ENCODE measurements around the gene PDE5A. TPM values are rescaled to one million over a fixed set of nuclear protein-coding genes. Genes with fewer than 3 reads are reported as not detected.

The PDE5A gene
- total RNA-seq, 2 donors from 2014 or later = 12.5 to 31.9 TPM

DNA sequence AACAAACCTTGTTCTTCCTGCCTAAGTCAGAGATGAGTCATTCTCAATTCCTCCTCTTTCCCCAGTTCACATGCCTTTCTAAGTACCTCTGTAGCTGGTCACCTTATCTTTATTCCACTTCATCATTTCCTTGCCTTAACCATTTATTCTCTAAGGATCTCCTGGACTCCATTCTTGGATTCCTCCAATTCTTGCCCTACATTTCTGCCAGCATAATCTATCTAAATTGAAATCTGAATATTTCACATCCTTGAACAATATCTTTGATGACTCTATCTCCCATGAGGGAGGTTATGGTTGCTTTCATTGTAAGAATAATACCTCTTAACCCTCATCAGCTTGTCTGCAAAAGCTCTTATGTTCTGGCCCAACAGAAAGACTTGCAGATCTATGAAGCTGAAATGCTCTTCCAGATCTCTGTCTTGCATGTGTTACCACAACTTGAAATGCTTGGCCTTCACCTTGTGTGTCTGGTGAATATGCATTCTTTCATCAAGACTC lies 28.6 kb upstream of the PDE5A start:
- Histone ChIP-seq H3K27ac (no peak overlapping the region), H3K4me1 (no peaks in the 10 kb centered on the region), H3K36me3 (replicated peaks in 1 of 2; ENCODE audit: insufficient read depth in 1 of 2, low read depth in 2 of 2) (no peaks in the 10 kb centered on the region), H3K9me3 (no peaks in the 10 kb centered on the region), H3K4me3 (no peak overlapping the region), H3K27me3 (no peaks in the 10 kb centered on the region)
- ATAC-seq (no peak), DNase-seq (no peak)
- intact Hi-C loops (cut with DNase I) = no loop called here
- TF ChIP-seq, protein P1, sequence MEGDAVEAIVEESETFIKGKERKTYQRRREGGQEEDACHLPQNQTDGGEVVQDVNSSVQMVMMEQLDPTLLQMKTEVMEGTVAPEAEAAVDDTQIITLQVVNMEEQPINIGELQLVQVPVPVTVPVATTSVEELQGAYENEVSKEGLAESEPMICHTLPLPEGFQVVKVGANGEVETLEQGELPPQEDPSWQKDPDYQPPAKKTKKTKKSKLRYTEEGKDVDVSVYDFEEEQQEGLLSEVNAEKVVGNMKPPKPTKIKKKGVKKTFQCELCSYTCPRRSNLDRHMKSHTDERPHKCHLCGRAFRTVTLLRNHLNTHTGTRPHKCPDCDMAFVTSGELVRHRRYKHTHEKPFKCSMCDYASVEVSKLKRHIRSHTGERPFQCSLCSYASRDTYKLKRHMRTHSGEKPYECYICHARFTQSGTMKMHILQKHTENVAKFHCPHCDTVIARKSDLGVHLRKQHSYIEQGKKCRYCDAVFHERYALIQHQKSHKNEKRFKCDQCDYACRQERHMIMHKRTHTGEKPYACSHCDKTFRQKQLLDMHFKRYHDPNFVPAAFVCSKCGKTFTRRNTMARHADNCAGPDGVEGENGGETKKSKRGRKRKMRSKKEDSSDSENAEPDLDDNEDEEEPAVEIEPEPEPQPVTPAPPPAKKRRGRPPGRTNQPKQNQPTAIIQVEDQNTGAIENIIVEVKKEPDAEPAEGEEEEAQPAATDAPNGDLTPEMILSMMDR (IDR thresholded peaks at IDR 0.05) = no peak
- TF ChIP-seq POLR2A (IDR thresholded peaks at IDR 0.05) = no peak

DNA sequence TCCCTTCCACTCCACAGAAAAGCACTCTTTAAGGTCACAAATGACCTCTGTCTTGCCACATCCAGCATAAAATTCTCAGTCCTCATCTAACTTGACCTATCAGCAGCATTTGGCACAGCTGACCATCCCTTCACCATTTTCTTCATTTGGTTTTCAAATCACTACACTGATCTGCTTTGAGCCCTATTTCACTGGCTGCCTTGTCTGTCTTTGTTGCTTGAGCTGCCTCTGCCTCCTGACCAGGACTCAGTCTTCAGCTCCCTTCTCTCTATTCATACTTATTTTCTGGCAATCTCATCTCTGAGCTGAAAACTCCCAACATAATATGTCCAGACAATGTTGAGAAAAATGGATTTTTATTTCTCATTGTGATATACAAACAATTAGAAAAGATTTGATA lies 27.7 kb upstream of the PDE5A start:
- ATAC-seq = no peak
- H3K9me3 ChIP-seq = no peaks in the 10 kb centered on the region
- intact Hi-C loops (cut with DNase I) = no loop called here
- no peaks in the 10 kb centered on the region for H3K27me3 ChIP-seq
- H3K27ac ChIP-seq = no peak overlapping the region
- H3K36me3 ChIP-seq (replicated peaks in 1 of 2; ENCODE audit: insufficient read depth in 1 of 2, low read depth in 2 of 2) = no peaks in the 10 kb centered on the region
- no peak overlapping the region for H3K4me3 ChIP-seq
- no peak for TF ChIP-seq POLR2A (IDR thresholded peaks at IDR 0.05)
- TF ChIP-seq, protein P1 (IDR thresholded peaks at IDR 0.05) = no peak
- DNase-seq = no peak
- H3K4me1 ChIP-seq = no peaks in the 10 kb centered on the region

DNA sequence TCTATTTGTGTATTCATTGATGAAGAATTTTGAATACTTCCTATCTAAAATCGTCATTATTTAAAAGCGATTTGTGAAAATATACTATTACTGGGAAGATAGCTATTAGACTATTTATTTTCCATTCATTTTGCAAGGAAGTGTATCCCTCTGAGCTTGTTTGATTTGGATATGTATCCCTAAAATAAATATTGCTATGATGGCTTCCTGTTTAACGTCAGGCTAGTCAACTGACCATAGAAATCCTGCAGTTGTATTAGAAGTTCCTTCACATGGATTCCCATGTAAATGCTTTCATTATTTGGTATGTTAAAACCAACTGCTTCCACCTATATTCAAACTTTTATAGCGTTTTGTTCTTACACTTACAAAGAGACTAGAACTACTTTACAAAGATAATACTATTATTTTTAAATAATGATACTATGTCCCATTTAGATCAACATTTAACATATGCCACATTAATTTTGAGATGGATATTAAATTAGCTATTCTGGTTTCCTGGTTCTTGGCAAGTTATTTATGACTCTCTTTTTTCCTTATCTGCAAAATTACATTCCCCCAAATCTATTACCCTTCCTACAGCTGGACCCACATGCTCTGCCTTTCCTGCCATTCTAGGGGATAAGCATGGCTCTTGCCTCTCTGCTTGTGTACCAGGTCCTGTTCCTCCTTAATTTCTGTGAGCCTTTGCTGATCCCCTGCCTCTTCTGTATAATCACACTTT lies 26.7 kb upstream of the PDE5A start:
- 57 to 61% methylated on average over 4 of the region's 4 CpGs for WGBS, 2 donors

DNA sequence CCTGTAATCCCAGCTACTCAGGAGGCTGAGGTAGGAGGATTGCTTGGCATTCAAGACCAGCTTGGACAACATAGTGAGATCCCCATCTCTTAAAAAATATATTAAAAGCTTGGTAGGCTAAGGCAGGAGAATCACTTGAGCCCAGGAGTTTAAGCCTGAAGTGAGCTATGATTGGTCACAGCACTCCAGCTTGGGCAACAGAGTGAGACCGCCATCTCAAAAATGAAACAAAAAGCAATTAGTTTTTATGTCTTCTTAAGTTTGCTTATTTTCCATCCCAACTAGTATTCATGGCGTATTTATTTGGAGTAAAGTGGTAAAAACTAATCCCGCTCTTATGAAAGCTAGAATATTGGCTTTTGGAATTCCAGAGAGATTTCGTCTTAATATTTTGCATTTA lies 25.4 kb upstream of the PDE5A start:
- H3K4me1 ChIP-seq = no peaks in the 10 kb centered on the region
- DNase-seq = no peak
- intact Hi-C loops (cut with DNase I) = no loop called here
- 84 to 90% methylated on average over 4 of the region's 4 CpGs for WGBS, 2 donors
- ATAC-seq = no peak
- TF ChIP-seq, protein P1 (IDR thresholded peaks at IDR 0.05) = no peak
- TF ChIP-seq POLR2A (IDR thresholded peaks at IDR 0.05) = no peak
- no peak overlapping the region for H3K4me3 ChIP-seq
- H3K9me3 ChIP-seq = no peaks in the 10 kb centered on the region
- no peaks in the 10 kb centered on the region for H3K36me3 ChIP-seq (replicated peaks in 1 of 2; ENCODE audit: insufficient read depth in 1 of 2, low read depth in 2 of 2)
- H3K27ac ChIP-seq = no peak overlapping the region
- H3K27me3 ChIP-seq = no peaks in the 10 kb centered on the region

More for the DNA sequence above, 26.7 kb upstream of the PDE5A start:
- Histone ChIP-seq H3K36me3 (replicated peaks in 1 of 2; ENCODE audit: insufficient read depth in 1 of 2, low read depth in 2 of 2) (no peaks in the 10 kb centered on the region), H3K27ac (no peak overlapping the region), H3K9me3 (no peaks in the 10 kb centered on the region), H3K27me3 (no peaks in the 10 kb centered on the region), H3K4me1 (no peaks in the 10 kb centered on the region), H3K4me3 (no peak overlapping the region)
- no peak for ATAC-seq
- intact Hi-C loops (cut with DNase I) = no loop called here
- no peak for TF ChIP-seq POLR2A (IDR thresholded peaks at IDR 0.05)
- TF ChIP-seq, protein P1 (IDR thresholded peaks at IDR 0.05) = no peak
- no peak for DNase-seq

DNA sequence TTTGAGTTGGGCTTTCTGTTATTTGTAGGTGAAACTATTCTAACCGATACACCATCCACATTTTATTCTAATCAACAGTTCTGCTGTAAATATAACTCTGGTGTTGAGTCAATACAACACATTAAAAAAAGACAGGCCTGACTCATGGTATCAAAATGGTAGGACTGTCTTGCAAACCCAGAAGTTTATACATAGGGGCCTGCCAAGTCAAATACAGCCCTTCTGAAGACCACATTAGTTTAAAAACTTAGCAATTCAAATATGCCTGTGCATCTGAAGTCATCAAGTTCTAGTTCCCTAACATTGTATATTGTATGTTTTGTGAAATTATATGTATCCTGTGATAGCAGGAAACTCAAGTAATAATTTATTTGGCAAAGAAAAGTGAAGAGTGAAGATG lies 24.4 kb upstream of the PDE5A start:
- Histone ChIP-seq H3K27me3 (no peaks in the 10 kb centered on the region), H3K9me3 (no peaks in the 10 kb centered on the region), H3K4me3 (no peak overlapping the region), H3K4me1 (no peaks in the 10 kb centered on the region), H3K27ac (no peak overlapping the region), H3K36me3 (replicated peaks in 1 of 2; ENCODE audit: insufficient read depth in 1 of 2, low read depth in 2 of 2) (no peaks in the 10 kb centered on the region)
- ATAC-seq (no peak), DNase-seq (no peak)
- 89 to 94% methylated on average over 1 of the region's 1 CpG for WGBS, 2 donors
- intact Hi-C loops (cut with DNase I) = no loop called here
- TF ChIP-seq, protein P1 (IDR thresholded peaks at IDR 0.05) = no peak
- TF ChIP-seq POLR2A (IDR thresholded peaks at IDR 0.05) = no peak
